Measurements from ENCODE around the gene SLC25A22. TPM values are rescaled to one million over a fixed set of nuclear protein-coding genes. Genes with fewer than 3 reads are reported as not detected.

The SLC25A22 gene
- polyA plus RNA-seq, 1 donor (not counting 4 experiments of a cell fraction or from before 2014, with no cell fraction given) = 13.5 TPM

- H3K4me3 ChIP-seq (ENCODE audit: control insufficient read depth in 2 of 3, extremely low read depth in 1 of 3, insufficient read depth in 2 of 3, low read depth in 1 of 3, low read length in 3 of 3) = peak overlapping the region; percentile 36 to 96 (median 95)
- H3K4me1 ChIP-seq (ENCODE audit: control insufficient read depth, extremely low read depth, insufficient read depth, low read length) = peaks cover 61% of the 10 kb centered on the region
- DNase-seq (ENCODE audit: low read depth, low spot score) = no peak
- peak overlapping the region; percentile 77 for H3K9ac ChIP-seq (ENCODE audit: control insufficient read depth, extremely low read depth, insufficient read depth, low read length)
- peaks cover 46% of the 10 kb centered on the region for H3K79me2 ChIP-seq (ENCODE audit: control insufficient read depth, insufficient read depth, low read length)
- no peak overlapping the region for H2AFZ ChIP-seq (ENCODE audit: control insufficient read depth, low read length)
- peaks cover 21% of the 10 kb centered on the region for H4K20me1 ChIP-seq (ENCODE audit: control insufficient read depth, extremely low read depth, insufficient read depth, low read length)
- peak overlapping the region; percentile 88 for H3K27ac ChIP-seq (ENCODE audit: control insufficient read depth, insufficient read depth, low read length)
- no peaks in the 10 kb centered on the region for H3K27me3 ChIP-seq (ENCODE audit: control insufficient read depth, extremely low read depth, insufficient read depth, low read length)
- dilution Hi-C loops (cut with MboI; ENCODE audit: extremely low pct_ligation_motif_present, low sequenced_read_pairs) = no loop called here
- H3K4me2 ChIP-seq (ENCODE audit: control insufficient read depth, extremely low read depth, insufficient read depth, low read depth, low read length) = peak overlapping the region; percentile 90
- FAIRE-seq = peak; percentile 76
- H3K9me1 ChIP-seq (ENCODE audit: control insufficient read depth, extremely low read depth, insufficient read depth, low read length) = peaks cover 5% of the 10 kb centered on the region
- H3K9me3 ChIP-seq (ENCODE audit: control insufficient read depth, low read depth, low read length) = no peaks in the 10 kb centered on the region
- peaks cover 1 to 17% of the 10 kb centered on the region in 2 experiments for H3K36me3 ChIP-seq (ENCODE audit: control insufficient read depth in 2 of 2, extremely low read depth in 1 of 2, insufficient read depth in 2 of 2, low read length in 2 of 2)
- TF ChIP-seq CTCF (optimal IDR thresholded peaks at IDR 0.05 in 1 of 3, IDR thresholded peaks at IDR 0.05 in 1 of 3, conservative IDR thresholded peaks at IDR 0.05 in 1 of 3; ENCODE audit: extremely low read depth in 1 of 3, insufficient read depth in 2 of 3, low read length in 3 of 3) = peak in 1 of 3 experiments; percentile 1
- no peak for TF ChIP-seq EZH2 (IDR thresholded peaks at IDR 0.05; ENCODE audit: low read length)
Measured at GRCh38 chr11:844693-845644, 46.9 kb upstream of the SLC25A22 start.

GRCh38 chr11:843818-844692 is 46.0 kb upstream of the SLC25A22 start:
- FAIRE-seq (peak; percentile 60), DNase-seq (ENCODE audit: low read depth, low spot score) (no peak)
- H3K36me3 ChIP-seq (ENCODE audit: control insufficient read depth in 2 of 2, extremely low read depth in 1 of 2, insufficient read depth in 2 of 2, low read length in 2 of 2) = peaks cover 6 to 20% of the 10 kb centered on the region in 2 experiments
- peaks cover 5% of the 10 kb centered on the region for H3K9me1 ChIP-seq (ENCODE audit: control insufficient read depth, extremely low read depth, insufficient read depth, low read length)
- peaks cover 62% of the 10 kb centered on the region for H3K4me1 ChIP-seq (ENCODE audit: control insufficient read depth, extremely low read depth, insufficient read depth, low read length)
- H4K20me1 ChIP-seq (ENCODE audit: control insufficient read depth, extremely low read depth, insufficient read depth, low read length) = peaks cover 23% of the 10 kb centered on the region
- no peaks in the 10 kb centered on the region for H3K27me3 ChIP-seq (ENCODE audit: control insufficient read depth, extremely low read depth, insufficient read depth, low read length)
- H3K27ac ChIP-seq (ENCODE audit: control insufficient read depth, insufficient read depth, low read length) = peak overlapping the region; percentile 74
- H3K9ac ChIP-seq (ENCODE audit: control insufficient read depth, extremely low read depth, insufficient read depth, low read length) = peak overlapping the region; percentile 90
- dilution Hi-C loops (cut with MboI; ENCODE audit: extremely low pct_ligation_motif_present, low sequenced_read_pairs) = no loop called here
- peak overlapping the region; percentile 90 for H3K4me2 ChIP-seq (ENCODE audit: control insufficient read depth, extremely low read depth, insufficient read depth, low read depth, low read length)
- no peak overlapping the region for H2AFZ ChIP-seq (ENCODE audit: control insufficient read depth, low read length)
- no peaks in the 10 kb centered on the region for H3K9me3 ChIP-seq (ENCODE audit: control insufficient read depth, low read depth, low read length)
- TF ChIP-seq EZH2 (IDR thresholded peaks at IDR 0.05; ENCODE audit: low read length) (no peak), CTCF (optimal IDR thresholded peaks at IDR 0.05 in 1 of 3, IDR thresholded peaks at IDR 0.05 in 1 of 3, conservative IDR thresholded peaks at IDR 0.05 in 1 of 3; ENCODE audit: extremely low read depth in 1 of 3, insufficient read depth in 2 of 3, low read length in 3 of 3) (peak in 1 of 3 experiments; percentile 5)
- H3K79me2 ChIP-seq (ENCODE audit: control insufficient read depth, insufficient read depth, low read length) = peaks cover 51% of the 10 kb centered on the region
- H3K4me3 ChIP-seq (ENCODE audit: control insufficient read depth in 2 of 3, extremely low read depth in 1 of 3, insufficient read depth in 2 of 3, low read depth in 1 of 3, low read length in 3 of 3) = peak overlapping the region; percentile 92 to 96 (median 95)
